ENCODE results near the gene AGBL5.

AGBL5 gene, protein sequence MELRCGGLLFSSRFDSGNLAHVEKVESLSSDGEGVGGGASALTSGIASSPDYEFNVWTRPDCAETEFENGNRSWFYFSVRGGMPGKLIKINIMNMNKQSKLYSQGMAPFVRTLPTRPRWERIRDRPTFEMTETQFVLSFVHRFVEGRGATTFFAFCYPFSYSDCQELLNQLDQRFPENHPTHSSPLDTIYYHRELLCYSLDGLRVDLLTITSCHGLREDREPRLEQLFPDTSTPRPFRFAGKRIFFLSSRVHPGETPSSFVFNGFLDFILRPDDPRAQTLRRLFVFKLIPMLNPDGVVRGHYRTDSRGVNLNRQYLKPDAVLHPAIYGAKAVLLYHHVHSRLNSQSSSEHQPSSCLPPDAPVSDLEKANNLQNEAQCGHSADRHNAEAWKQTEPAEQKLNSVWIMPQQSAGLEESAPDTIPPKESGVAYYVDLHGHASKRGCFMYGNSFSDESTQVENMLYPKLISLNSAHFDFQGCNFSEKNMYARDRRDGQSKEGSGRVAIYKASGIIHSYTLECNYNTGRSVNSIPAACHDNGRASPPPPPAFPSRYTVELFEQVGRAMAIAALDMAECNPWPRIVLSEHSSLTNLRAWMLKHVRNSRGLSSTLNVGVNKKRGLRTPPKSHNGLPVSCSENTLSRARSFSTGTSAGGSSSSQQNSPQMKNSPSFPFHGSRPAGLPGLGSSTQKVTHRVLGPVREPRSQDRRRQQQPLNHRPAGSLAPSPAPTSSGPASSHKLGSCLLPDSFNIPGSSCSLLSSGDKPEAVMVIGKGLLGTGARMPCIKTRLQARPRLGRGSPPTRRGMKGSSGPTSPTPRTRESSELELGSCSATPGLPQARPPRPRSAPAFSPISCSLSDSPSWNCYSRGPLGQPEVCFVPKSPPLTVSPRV

GRCh38 chr2:27050996-27051901 lies at the start of gene AGBL5:
AGBL5 (plus strand) TSS chr2:27051668; CDS start chr2:27052959, 1,291 bp downstream.
- peak; percentile 84 for DNase-seq

DNA sequence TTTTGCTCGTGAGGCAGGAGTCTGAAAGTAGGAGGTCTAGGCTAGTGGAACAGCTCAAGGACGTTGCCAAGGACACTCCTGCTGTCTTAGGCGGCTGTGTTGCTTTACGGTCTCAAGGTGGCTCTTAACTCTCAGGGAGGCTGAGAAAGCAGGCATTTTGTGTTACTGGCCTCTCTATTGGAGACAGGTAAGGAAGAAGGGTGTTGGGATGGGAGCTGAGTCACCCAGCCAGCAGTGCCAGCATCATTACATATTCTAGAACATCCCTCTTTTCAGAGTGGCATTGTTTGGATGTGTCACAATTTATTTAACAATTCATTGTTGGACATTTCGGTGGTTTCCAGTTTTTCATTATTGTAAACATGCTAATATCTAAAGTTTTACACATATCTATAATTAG lies 49.5 kb upstream of the AGBL5 start:
- DNase-seq: no peak

- no peak for DNase-seq
Measured at GRCh38 chr2:27003007-27003406, 48.5 kb upstream of the AGBL5 start.

DNA sequence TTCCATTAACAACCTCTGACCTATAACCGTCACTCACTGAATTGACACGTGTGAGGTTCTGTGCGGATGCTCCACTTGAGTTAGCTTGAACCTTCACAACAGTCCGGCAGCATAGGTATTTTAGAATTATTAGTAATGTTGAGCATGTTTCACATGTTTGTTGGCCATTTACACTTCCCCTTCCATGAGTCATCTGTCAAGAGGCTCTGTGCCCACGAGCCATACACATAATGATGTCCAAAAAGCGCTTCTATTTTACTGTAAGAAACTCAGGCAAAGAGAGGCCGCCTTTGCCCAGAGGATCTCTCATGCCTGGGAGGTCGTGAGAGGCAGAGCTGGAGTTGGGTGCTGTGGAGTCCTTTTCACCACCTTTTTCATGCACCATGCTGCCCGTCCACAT lies 47.6 kb upstream of the AGBL5 start:
- DNase-seq: no peak

- no peak for DNase-seq
Measured at GRCh38 chr2:27006602-27007415, 44.7 kb upstream of the AGBL5 start.

DNA sequence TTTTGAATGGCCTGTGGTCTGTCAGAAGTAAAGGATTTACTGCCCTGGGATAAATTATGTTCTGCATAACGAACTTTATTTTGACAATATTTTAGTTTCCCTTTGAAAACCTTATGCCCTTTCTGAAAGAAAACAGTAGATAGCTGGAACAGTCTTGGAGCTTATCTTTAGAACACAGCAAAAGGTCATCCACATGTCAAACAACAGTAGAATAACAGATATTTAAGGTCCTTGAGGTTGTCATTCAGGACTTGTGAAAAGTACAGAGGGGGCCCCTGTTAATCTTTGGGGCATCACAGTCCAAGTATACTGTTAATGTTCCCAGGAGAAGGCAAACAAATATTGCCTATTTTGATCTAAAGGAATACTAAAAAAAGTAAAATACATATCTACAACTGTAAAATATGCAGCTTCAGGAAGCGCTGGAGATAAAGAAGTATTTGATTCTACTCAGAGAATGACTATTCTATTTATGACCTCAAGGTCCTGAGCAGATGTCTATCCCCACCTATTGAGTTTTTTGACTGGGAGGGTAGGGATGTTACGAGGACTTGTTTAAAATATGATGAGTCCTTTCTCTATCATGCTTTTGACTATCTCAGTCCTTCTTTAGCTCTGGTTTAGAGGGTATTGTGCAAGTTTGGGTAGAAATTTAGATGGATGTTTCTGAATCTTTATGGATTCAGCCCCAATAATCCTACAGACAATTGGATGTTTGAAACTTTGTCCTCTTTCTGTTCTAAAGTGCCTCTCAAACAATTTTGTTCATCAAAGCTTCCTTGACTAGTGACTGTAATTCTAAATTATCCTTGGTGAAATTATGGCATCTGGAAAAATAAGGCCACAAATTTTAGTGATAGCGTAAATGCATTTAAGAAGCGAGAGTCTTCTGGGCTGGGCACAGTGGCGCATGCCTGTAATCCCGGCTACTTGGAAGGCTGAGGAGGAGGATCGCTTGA lies 43.8 kb upstream of the AGBL5 start:
- DNase-seq: no peak

DNA sequence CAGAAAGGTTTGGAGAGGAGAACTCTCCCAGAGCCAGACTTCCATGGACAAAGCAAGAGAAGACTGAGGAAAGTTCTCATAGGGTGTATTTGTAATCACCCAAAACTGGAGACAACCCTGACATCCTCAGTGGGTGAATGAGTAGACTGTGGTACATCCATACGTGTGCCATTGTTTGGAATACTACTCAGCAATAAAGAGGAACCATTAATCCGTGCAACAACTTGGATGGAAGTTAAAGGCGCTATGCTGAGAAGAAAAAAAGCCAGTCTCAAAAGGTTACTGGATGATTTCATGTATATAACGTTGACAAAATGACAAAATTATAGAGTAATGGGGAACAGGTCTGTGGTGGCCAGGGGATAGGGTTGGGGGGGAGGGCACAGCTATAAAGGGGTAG lies 42.8 kb upstream of the AGBL5 start:
- DNase-seq: no peak

DNA sequence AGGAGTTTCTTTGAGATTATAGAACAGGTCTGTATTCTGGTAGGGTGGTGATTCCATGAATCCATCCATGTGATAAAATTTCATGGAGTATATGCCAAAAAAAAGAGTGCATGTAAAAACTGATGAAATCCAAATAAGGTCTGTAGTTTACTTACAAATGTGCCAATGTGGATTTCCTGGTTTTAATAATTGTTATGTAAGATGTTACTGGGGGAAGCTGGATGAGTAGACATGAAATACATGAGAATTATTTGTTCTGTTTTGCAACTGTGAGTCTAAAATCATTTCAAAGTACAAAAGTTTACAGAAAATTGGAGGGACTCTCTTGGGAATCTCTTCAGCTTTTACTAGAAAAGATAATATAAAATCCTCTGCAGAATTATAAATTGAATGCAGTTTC lies 42.4 kb upstream of the AGBL5 start:
- DNase-seq: no peak

- DNase-seq: no peak
Measured at GRCh38 chr2:27009716-27010115, 41.8 kb upstream of the AGBL5 start.

- no peak for DNase-seq
Measured at GRCh38 chr2:27010139-27010538, 41.3 kb upstream of the AGBL5 start.

GRCh38 chr2:27013738-27014137 lies 37.7 kb upstream of the AGBL5 start:
- no peak for DNase-seq

GRCh38 chr2:27014771-27015433 lies 36.6 kb upstream of the AGBL5 start:
- DNase-seq: no peak

DNA sequence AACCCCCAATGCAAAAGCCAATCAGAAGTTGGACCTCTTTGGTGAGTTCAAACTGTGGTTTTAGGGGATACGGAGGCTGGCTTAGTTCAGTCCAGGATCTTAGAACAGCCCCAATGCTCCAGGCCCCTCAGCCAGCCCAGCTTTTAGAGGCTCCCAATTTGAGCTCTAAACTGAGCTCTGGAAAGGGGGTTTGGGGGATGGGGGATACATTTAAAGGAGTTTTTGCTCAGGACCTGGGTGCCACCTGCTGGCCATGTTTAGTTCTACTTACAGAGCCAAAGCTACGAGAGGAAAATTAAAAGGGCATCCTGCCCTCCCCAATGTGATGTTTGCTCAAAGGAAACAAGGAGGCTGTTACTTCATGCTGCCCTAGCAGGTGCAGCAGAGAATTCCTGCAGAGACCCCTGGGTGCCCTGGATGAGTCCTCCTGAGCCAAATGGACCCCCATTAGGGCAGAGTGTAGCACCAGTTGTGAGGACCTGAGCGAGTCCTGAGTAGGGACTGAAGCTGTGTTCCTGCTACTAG lies 34.6 kb upstream of the AGBL5 start:
- peak; percentile 18 for DNase-seq

- no peak for DNase-seq
Measured at GRCh38 chr2:27018142-27018541, 33.3 kb upstream of the AGBL5 start.

GRCh38 chr2:27019459-27019858 lies 32.0 kb upstream of the AGBL5 start:
- no peak for DNase-seq

DNA sequence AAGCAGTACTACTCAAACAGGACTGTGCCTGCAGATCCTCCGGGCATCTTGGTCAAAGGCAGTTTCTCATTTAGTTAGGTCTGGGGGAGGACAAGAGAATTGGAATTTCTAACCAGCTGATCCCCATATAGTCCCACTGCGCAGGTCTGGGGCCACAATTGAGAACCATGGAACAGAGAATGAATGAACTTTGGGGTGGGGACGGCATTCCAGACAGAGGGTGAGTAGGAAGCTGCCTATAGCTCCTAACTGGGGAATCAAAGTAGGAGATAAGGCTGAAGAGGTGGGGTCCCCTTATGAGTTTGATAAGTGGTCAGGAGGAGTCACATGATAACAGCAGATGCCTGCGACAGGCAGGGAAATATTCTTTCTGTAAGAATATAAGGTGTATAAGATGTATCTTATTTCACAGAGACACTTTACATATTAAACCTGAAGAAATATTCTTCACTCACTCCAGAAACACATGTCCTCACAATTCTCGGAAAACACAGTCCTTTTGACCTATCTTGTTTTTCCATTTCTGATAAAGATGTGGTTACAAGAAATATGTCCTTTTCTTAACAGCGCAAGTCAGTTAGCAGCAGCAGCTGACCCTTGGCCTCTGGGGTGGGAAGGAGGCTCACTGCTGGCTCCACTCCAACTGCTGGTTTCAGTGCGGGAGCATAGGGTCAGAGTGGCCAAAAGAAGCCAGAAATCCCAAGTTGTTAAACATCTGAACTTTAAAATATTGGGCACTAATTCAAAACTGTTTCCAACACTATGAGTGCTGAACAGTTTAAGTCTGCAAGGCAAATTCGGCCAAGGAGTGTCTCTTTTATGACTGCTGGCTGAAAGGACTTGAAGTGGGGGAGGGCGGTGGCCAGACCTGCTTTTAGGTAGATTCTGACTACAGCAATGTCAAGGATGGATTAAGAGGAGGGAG lies 31.3 kb upstream of the AGBL5 start:
- DNase-seq: no peak

DNA sequence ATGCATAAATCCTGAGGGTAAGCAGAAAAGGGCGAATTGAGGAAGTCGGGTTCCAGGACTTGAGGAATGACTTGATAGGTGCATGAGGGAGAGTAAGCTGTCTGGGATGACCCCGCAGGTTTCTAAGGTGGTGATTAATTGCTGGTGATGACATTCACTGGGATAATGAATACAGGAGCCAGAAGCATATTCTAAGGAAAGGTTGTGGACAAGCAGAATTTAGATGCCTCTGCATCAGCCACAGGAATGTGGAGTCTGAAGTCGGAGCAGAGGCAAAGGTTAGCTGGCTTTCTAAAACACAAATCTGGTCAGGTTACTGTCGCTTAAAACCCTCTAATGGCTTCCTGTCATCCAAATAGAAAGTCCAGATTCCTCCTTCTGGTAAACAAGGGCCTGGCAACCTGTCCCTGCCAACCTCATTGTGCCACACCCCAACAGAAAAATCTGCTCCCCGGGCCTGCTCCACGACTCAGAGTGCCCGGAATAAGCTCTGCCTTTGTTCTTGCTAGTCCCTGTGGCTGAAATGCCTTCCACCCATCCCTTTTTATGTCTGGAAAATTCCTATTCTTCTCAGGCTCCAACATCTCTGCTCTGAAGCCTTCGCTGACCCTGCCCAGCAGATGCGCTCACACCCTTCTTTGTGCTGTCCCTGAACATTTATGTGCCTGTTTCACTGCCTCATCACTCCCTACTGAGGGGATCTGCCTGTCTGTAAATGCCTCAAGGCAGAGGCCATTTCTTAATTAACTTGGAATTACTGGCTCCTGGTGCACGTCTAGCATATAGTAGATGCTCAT lies 30.0 kb upstream of the AGBL5 start:
- DNase-seq: no peak

GRCh38 chr2:27023740-27024139 lies 27.7 kb upstream of the AGBL5 start:
- no peak for DNase-seq

Measured in NCI-H2029 treated with DMSO at 0.1 percent for 48 hours (cell line).